Measurements from ENCODE around the gene FAM118A.
A peak's percentile ranks its signal among the peaks of the same experiment; 100 is the strongest.

Gene FAM118A

GRCh38 chr22:45298934-45299505 is 10.7 kb upstream of the FAM118A start:
- H3K9ac ChIP-seq (ENCODE audit: low read length), result no peak overlapping the region
- H3K4me1 ChIP-seq (ENCODE audit: control insufficient read depth, low read depth, low read length), result peaks cover 8% of the 10 kb centered on the region
- no peaks in the 10 kb centered on the region for H3K36me3 ChIP-seq (ENCODE audit: control insufficient read depth, low read depth, low read length)
- no peak overlapping the region for H3K27ac ChIP-seq (ENCODE audit: low read length)
- H3K9me3 ChIP-seq (ENCODE audit: control insufficient read depth, low read depth, low read length), result no peaks in the 10 kb centered on the region
- no peaks in the 10 kb centered on the region for H3K27me3 ChIP-seq (ENCODE audit: control insufficient read depth, insufficient read depth, low read length)
- H3K4me3 ChIP-seq (ENCODE audit: low read length), result no peak overlapping the region

- Histone ChIP-seq H3K9ac (ENCODE audit: low read length) (no peak overlapping the region), H3K27me3 (ENCODE audit: control insufficient read depth, insufficient read depth, low read length) (no peaks in the 10 kb centered on the region), H3K9me3 (ENCODE audit: control insufficient read depth, low read depth, low read length) (no peaks in the 10 kb centered on the region), H3K36me3 (ENCODE audit: control insufficient read depth, low read depth, low read length) (no peaks in the 10 kb centered on the region), H3K4me3 (ENCODE audit: low read length) (no peak overlapping the region), H3K4me1 (ENCODE audit: control insufficient read depth, low read depth, low read length) (peaks cover 8% of the 10 kb centered on the region), H3K27ac (ENCODE audit: low read length) (no peak overlapping the region)
Observed at GRCh38 chr22:45302751-45303150, 7.0 kb upstream of the FAM118A start.

- Histone ChIP-seq H3K36me3 (ENCODE audit: control insufficient read depth, low read depth, low read length) (no peaks in the 10 kb centered on the region), H3K27me3 (ENCODE audit: control insufficient read depth, insufficient read depth, low read length) (no peaks in the 10 kb centered on the region), H3K27ac (ENCODE audit: low read length) (no peak overlapping the region), H3K4me3 (ENCODE audit: low read length) (no peak overlapping the region), H3K9ac (ENCODE audit: low read length) (no peak overlapping the region), H3K4me1 (ENCODE audit: control insufficient read depth, low read depth, low read length) (peaks cover 8% of the 10 kb centered on the region), H3K9me3 (ENCODE audit: control insufficient read depth, low read depth, low read length) (no peaks in the 10 kb centered on the region)
Observed at GRCh38 chr22:45303181-45303580, 6.6 kb upstream of the FAM118A start.

- Histone ChIP-seq H3K27me3 (ENCODE audit: control insufficient read depth, insufficient read depth, low read length) (no peaks in the 10 kb centered on the region), H3K9ac (ENCODE audit: low read length) (no peak overlapping the region), H3K36me3 (ENCODE audit: control insufficient read depth, low read depth, low read length) (no peaks in the 10 kb centered on the region), H3K4me1 (ENCODE audit: control insufficient read depth, low read depth, low read length) (peaks cover 8% of the 10 kb centered on the region), H3K27ac (ENCODE audit: low read length) (no peak overlapping the region), H3K9me3 (ENCODE audit: control insufficient read depth, low read depth, low read length) (no peaks in the 10 kb centered on the region), H3K4me3 (ENCODE audit: low read length) (no peak overlapping the region)
Observed at GRCh38 chr22:45304971-45305370, 4.8 kb upstream of the FAM118A start.

- H3K4me1 ChIP-seq (ENCODE audit: control insufficient read depth, low read depth, low read length), result peaks cover 9% of the 10 kb centered on the region
- H3K36me3 ChIP-seq (ENCODE audit: control insufficient read depth, low read depth, low read length), result no peaks in the 10 kb centered on the region
- H3K27ac ChIP-seq (ENCODE audit: low read length), result no peak overlapping the region
- H3K9me3 ChIP-seq (ENCODE audit: control insufficient read depth, low read depth, low read length), result no peaks in the 10 kb centered on the region
- peaks cover 1% of the 10 kb centered on the region for H3K27me3 ChIP-seq (ENCODE audit: control insufficient read depth, insufficient read depth, low read length)
- no peak overlapping the region for H3K9ac ChIP-seq (ENCODE audit: low read length)
- no peak overlapping the region for H3K4me3 ChIP-seq (ENCODE audit: low read length)
Observed at GRCh38 chr22:45305456-45306075, 4.2 kb upstream of the FAM118A start.

- Histone ChIP-seq H3K27me3 (ENCODE audit: control insufficient read depth, insufficient read depth, low read length) (peaks cover 7% of the 10 kb centered on the region), H3K4me3 (ENCODE audit: low read length) (no peak overlapping the region), H3K36me3 (ENCODE audit: control insufficient read depth, low read depth, low read length) (no peaks in the 10 kb centered on the region), H3K27ac (ENCODE audit: low read length) (no peak overlapping the region), H3K9me3 (ENCODE audit: control insufficient read depth, low read depth, low read length) (no peaks in the 10 kb centered on the region), H3K9ac (ENCODE audit: low read length) (no peak overlapping the region), H3K4me1 (ENCODE audit: control insufficient read depth, low read depth, low read length) (peaks cover 14% of the 10 kb centered on the region)
Observed at GRCh38 chr22:45306139-45306538, 3.6 kb upstream of the FAM118A start.

- Histone ChIP-seq H3K9me3 (ENCODE audit: control insufficient read depth, low read depth, low read length) (no peaks in the 10 kb centered on the region), H3K27me3 (ENCODE audit: control insufficient read depth, insufficient read depth, low read length) (peaks cover 11% of the 10 kb centered on the region), H3K36me3 (ENCODE audit: control insufficient read depth, low read depth, low read length) (no peaks in the 10 kb centered on the region), H3K27ac (ENCODE audit: low read length) (no peak overlapping the region), H3K4me3 (ENCODE audit: low read length) (no peak overlapping the region), H3K9ac (ENCODE audit: low read length) (no peak overlapping the region), H3K4me1 (ENCODE audit: control insufficient read depth, low read depth, low read length) (peaks cover 14% of the 10 kb centered on the region)
Observed at GRCh38 chr22:45308391-45308956, 1.3 kb upstream of the FAM118A start.

- Histone ChIP-seq H3K4me1 (ENCODE audit: control insufficient read depth, low read depth, low read length) (peaks cover 14% of the 10 kb centered on the region), H3K27ac (ENCODE audit: low read length) (no peak overlapping the region), H3K4me3 (ENCODE audit: low read length) (peak overlapping the region; percentile 63), H3K27me3 (ENCODE audit: control insufficient read depth, insufficient read depth, low read length) (peaks cover 11% of the 10 kb centered on the region), H3K36me3 (ENCODE audit: control insufficient read depth, low read depth, low read length) (no peaks in the 10 kb centered on the region), H3K9me3 (ENCODE audit: control insufficient read depth, low read depth, low read length) (no peaks in the 10 kb centered on the region), H3K9ac (ENCODE audit: low read length) (peak overlapping the region; percentile 48)
Observed at GRCh38 chr22:45308957-45309421, 745 bp upstream of the FAM118A start.

GRCh38 chr22:45310331-45310976 is 720 bp downstream of the FAM118A start:
- Histone ChIP-seq H3K36me3 (ENCODE audit: control insufficient read depth, low read depth, low read length) (no peaks in the 10 kb centered on the region), H3K27ac (ENCODE audit: low read length) (no peak overlapping the region), H3K9ac (ENCODE audit: low read length) (peak overlapping the region; percentile 63)

GRCh38 chr22:45310977-45311531 is 1.3 kb downstream of the FAM118A start:
- peaks cover 11% of the 10 kb centered on the region for H3K27me3 ChIP-seq (ENCODE audit: control insufficient read depth, insufficient read depth, low read length)
- peak overlapping the region; percentile 75 for H3K4me3 ChIP-seq (ENCODE audit: low read length)
- H3K27ac ChIP-seq (ENCODE audit: low read length), result no peak overlapping the region
- no peaks in the 10 kb centered on the region for H3K36me3 ChIP-seq (ENCODE audit: control insufficient read depth, low read depth, low read length)
- peaks cover 14% of the 10 kb centered on the region for H3K4me1 ChIP-seq (ENCODE audit: control insufficient read depth, low read depth, low read length)
- H3K9me3 ChIP-seq (ENCODE audit: control insufficient read depth, low read depth, low read length), result no peaks in the 10 kb centered on the region
- no peak overlapping the region for H3K9ac ChIP-seq (ENCODE audit: low read length)

More at GRCh38 chr22:45310331-45310976, 720 bp downstream of the FAM118A start:
- H3K4me1 ChIP-seq (ENCODE audit: control insufficient read depth, low read depth, low read length), result peaks cover 14% of the 10 kb centered on the region
- peak overlapping the region; percentile 75 for H3K4me3 ChIP-seq (ENCODE audit: low read length)
- peaks cover 11% of the 10 kb centered on the region for H3K27me3 ChIP-seq (ENCODE audit: control insufficient read depth, insufficient read depth, low read length)
- no peaks in the 10 kb centered on the region for H3K9me3 ChIP-seq (ENCODE audit: control insufficient read depth, low read depth, low read length)

GRCh38 chr22:45312415-45312814 is 2.7 kb downstream of the FAM118A start:
- Histone ChIP-seq H3K9ac (ENCODE audit: low read length) (no peak overlapping the region), H3K27ac (ENCODE audit: low read length) (no peak overlapping the region), H3K27me3 (ENCODE audit: control insufficient read depth, insufficient read depth, low read length) (peaks cover 11% of the 10 kb centered on the region), H3K36me3 (ENCODE audit: control insufficient read depth, low read depth, low read length) (no peaks in the 10 kb centered on the region), H3K4me3 (ENCODE audit: low read length) (no peak overlapping the region), H3K4me1 (ENCODE audit: control insufficient read depth, low read depth, low read length) (peaks cover 14% of the 10 kb centered on the region), H3K9me3 (ENCODE audit: control insufficient read depth, low read depth, low read length) (no peaks in the 10 kb centered on the region)

Data from iPS-18a (cell line).